K562 (cell line): ENCODE measurements around the gene SLC25A36.

Experiments
- CTCF ChIP-seq, 3 experiments: IDR thresholded peaks in 2 of 3; conservative IDR thresholded peaks in 1 of 3; 2 replicates each; pipeline ENCODE4 v1.5.1; 2011 to 2012; ENCODE audit warnings: low read length in 3 of 3, mild to moderate bottlenecking in 3 of 3, control low read depth in 2 of 3, improper control_type of control experiment in 1 of 3, inconsistent platforms in 1 of 3, low read depth in 1 of 3, mixed read lengths in 1 of 3, moderate library complexity in 1 of 3; ENCODE audit not compliant: insufficient read depth in 2 of 3
- JUN ChIP-seq, 2 experiments: sonication (generic) in 1 of 2; formaldehyde crosslinking in 1 of 2; IDR thresholded peaks; 2 replicates each; pipeline versions ENCODE4 v1.6.1 to v1.8.0; 2012 to 2022; ENCODE audit warnings: borderline replicate concordance in 2 of 2, mild to moderate bottlenecking in 2 of 2, improper control_type of control experiment in 1 of 2, low read depth in 1 of 2, low read length in 1 of 2, missing genetic modification reagents in 1 of 2
- MEF2D ChIP-seq: conservative IDR thresholded peaks from 2 replicates; pipeline ENCODE4 v1.6.1; 2016; ENCODE audit warnings: low read depth, missing genetic modification characterization, missing compliant biosample characterization
- ZNF124 ChIP-seq: sonication (generic); formaldehyde crosslinking; IDR thresholded peaks from 2 replicates; pipeline ENCODE4 v1.8.1; 2022; ENCODE audit warnings: missing genetic modification reagents
- ZNF740 ChIP-seq, 3 experiments: fragments of 200-800 bp in 1 of 3; sonication (Bioruptor generic) in 1 of 3; sonication (generic) in 1 of 3; formaldehyde crosslinking in 1 of 3; IDR thresholded peaks; 2 replicates each; pipeline versions ENCODE4 v1.6.1 to v1.8.0; 2016 to 2022; ENCODE audit warnings: mild to moderate bottlenecking in 2 of 3, missing compliant biosample characterization in 2 of 3, missing genetic modification characterization in 2 of 3, missing genetic modification reagents in 1 of 3

- TF ChIP-seq CTCF (IDR thresholded peaks at IDR 0.05 in 2 of 3, conservative IDR thresholded peaks at IDR 0.05 in 1 of 3; ENCODE audit: insufficient read depth in 2 of 3, low read depth in 1 of 3, low read length in 3 of 3), result no peak
- no peak for TF ChIP-seq MEF2D (tag)
- no peak for TF ChIP-seq ZNF740 (CRISPR knock-in tag; IDR thresholded peaks at IDR 0.05)
- no peak for TF ChIP-seq ZNF740 (tag; IDR thresholded peaks at IDR 0.05)
- no peak for TF ChIP-seq JUN (IDR thresholded peaks at IDR 0.05; ENCODE audit: borderline replicate concordance, low read depth, low read length)
- TF ChIP-seq JUN (CRISPR knock-in tag; IDR thresholded peaks at IDR 0.05; ENCODE audit: borderline replicate concordance), result no peak
- TF ChIP-seq ZNF124, result no peak
Measured at GRCh38 chr3:140950863-140951262, 9.2 kb downstream of the SLC25A36 start.
